NCI-H82 treated with DMSO at 0.1 percent for 48 hours (cell line): ENCODE results near the gene DYRK3.
"Not testable (repeated sequence)": the region's sequence is repeated elsewhere in the genome, so short reads cannot be mapped to it uniquely, and the experiment has no call there.

Experiments
- DNase-seq: peaks from one replicate; lab custom pipeline; 2025; ENCODE audit not compliant: unreplicated experiment; lab: John Stamatoyannopoulos, UW

The DYRK3 gene

DNA sequence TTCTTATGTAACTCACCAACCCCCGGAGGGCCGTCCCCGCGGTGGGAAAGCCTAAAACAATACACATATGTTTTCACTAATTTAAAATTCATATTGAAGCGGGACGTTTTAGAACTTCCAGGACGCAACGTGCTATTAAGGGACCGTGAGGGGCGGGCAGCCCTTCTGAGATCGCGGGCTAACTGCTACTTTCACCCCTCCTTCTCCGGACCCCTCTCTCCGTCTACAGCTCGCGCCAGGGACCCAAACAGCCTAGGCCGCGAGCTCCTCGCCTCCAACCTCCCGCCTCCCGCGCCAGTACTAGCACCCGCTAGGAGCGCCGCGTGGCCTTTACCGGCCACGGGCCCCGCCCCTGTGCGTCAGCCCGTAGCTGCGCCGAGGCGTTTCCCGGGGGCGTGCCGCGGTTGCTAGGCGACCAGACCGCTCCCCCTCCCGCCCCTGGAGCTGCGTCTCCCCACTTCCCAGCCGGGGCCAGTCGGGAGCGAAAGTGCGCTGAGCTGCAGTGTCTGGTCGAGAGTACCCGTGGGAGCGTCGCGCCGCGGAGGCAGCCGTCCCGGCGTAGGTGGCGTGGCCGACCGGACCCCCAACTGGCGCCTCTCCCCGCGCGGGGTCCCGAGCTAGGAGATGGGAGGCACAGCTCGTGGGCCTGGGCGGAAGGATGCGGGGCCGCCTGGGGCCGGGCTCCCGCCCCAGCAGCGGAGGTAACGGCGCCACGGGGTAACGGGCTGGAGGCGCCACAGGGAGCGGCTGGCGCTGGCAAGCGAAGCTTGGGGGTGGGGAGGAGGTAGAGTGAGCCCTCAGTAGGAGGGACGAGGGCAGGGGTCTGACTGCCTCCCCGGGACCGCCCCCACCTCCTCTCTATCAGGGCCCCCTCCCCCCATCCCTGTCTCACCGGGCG is at the start of gene DYRK3:
DYRK3 (plus strand) TSS at position 457 of the 898 bp plus-strand sequence; CDS start at position 625, 168 bp downstream.
- DNase-seq = peak; percentile 85

GRCh38 chr1:206586501-206587445 is 48.6 kb upstream of the DYRK3 start:
- no peak for DNase-seq

GRCh38 chr1:206587904-206588303 is 47.4 kb upstream of the DYRK3 start:
- no peak for DNase-seq

- DNase-seq = no peak
Measured at GRCh38 chr1:206588492-206588891, 46.8 kb upstream of the DYRK3 start.

DNA sequence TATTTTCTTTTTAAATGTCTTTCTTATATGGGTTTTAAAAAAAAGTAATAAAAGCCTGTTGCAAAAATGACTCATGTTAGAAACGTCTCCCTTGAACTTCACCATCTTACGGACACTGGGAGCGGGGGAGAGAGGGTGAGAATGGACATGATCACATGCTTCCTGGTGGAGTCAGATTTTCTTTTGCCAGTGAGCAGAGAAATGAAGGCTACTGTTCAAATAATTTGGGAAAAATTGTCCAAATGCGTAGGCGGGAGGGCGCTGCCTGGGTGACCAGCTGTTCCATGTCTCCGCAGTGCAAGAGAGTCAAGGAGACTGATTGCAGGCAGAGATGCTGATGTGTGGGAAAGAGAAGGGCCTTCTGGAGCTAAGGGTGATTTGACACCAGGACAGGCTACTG is 46.1 kb upstream of the DYRK3 start:
- DNase-seq = no peak

- peak; percentile 34 for DNase-seq
Measured at GRCh38 chr1:206590025-206590758, 45.1 kb upstream of the DYRK3 start.

GRCh38 chr1:206591226-206591625 is 44.1 kb upstream of the DYRK3 start:
- DNase-seq = no peak

- DNase-seq = no peak
Measured at GRCh38 chr1:206591696-206592095, 43.6 kb upstream of the DYRK3 start.

DNA sequence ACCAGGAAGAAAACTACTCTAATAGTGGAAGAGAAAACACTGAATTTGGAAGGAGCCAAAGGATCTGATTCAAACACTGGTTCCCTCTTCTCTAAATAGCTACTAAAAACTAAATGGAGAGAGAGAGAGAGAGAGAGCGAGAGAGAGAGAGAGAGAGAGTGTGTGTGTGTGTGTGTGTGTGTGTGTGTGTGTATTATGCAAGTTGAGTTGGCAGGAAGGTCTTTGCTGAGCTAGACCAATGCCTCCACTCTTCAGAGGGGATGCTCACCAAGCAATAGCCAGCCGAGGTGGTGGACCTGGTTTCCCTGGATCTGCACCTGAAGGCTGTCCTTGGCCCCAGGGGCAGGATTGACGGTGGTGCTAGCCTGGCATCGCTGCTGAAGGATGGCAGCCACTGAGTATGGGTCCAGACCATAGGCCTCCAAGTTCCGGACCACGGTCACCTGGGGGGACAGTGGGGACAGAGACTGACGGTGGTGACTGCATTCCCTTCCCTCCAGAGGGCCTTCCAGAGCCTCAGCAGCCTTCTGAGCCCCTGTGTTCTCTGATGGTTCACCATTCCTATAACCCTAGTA is 41.9 kb upstream of the DYRK3 start:
- DNase-seq = no peak

DNA sequence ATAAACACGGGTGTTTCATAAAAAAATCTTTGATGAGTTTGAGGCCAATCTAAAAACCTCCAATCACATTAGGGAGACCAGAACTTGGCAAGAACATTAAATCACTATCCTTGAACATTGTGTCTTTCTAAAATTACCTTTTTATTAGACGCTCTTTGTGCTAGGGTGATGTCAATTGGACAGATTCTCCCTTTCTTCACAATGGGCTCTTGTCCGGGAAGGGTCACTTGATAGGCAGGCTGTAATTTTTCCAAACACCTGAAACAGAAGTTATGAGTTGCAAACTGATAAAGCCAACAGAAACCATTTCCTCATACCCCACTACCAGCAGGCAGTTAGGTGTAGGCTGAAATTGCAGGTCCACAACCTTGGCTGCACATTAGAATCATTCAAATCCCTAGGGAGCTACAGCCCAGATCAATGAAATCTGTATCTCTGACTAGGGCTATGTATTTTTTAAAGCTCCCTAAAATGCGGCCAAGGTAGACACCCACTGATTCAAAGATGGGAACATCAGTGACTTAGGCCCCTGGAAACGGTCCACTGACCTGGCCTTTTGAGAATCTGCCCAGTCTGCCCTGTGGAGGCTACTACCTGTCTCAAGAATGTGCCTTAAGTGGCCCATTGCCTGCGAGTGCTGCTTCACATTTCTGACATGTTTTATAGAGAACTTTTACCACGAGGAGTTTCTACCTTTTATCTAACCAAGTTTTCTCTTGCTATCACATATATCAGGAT is 39.6 kb upstream of the DYRK3 start:
- no peak for DNase-seq

DNA sequence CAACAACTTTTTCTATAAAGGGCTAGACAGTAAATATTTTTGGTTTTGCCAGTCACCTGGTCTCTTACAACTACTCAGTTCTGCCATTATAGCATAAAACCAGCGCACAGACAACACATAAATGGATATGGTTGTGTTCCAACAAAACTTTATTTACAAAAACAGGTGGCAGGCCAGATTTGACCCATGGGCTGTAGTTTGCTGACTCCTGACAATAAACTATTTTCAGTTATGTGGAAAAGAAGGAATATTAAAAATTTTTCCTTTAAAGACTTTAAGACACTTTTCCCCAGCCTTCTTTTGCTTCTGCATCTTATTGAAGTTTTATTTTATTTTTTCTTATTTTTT is 39.0 kb upstream of the DYRK3 start:
- DNase-seq = no peak

DNA sequence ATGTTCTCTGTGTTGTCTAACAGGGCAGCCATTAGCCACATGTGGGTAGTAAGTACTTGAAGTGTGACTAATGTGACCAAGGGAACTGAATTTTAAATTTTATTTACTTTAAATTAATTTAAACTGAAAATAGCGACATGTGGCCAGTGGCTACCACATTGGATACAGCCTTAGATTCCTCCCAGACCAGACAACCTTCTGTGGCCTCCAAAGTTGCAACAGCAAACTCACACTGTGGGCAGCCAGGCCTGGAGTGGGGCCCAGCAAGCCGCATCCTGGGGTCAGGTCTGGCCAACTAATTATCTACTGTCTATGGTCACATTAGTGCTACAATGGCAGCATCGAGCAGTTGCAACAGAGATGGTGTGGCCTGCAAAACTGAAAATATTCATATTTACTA is 34.8 kb upstream of the DYRK3 start:
- no peak for DNase-seq

DNA sequence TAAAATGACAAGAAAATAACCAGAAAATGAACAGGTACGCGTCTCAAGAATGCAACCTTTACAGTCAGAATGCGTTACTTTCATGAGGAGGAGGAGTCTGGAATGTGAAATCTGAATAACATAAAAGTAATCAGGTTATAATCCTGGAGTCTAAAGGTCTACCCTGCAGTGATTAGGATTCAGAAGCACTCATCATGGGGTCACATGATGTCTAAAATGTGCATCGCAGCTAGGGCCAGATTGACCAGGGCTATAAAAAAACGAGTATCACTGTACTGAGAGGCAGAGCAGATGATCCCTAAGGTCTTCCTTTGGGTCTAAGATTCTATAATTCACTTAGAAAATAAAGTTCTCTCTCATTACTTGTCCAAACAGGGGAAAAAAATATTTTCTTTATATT is 30.5 kb upstream of the DYRK3 start:
- DNase-seq = no peak

DNA sequence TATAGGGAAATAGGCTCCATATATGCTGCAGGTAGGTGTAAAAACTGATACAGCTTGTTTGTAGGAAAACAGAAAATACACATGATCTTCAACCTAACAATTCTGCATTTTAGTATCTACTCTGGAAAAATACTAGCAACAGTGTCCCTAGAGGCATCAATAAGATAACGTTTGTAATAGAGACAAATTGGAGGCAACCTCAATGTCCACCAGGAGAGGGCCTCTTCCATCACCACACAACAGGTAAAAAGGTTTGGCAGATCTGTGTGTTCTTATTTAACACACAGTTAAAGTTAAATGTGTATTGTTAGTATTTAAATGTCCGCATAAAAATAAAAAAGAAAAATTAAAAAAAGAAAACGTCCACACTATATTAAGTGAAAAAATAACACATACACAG is 28.5 kb upstream of the DYRK3 start:
- no peak for DNase-seq

DNA sequence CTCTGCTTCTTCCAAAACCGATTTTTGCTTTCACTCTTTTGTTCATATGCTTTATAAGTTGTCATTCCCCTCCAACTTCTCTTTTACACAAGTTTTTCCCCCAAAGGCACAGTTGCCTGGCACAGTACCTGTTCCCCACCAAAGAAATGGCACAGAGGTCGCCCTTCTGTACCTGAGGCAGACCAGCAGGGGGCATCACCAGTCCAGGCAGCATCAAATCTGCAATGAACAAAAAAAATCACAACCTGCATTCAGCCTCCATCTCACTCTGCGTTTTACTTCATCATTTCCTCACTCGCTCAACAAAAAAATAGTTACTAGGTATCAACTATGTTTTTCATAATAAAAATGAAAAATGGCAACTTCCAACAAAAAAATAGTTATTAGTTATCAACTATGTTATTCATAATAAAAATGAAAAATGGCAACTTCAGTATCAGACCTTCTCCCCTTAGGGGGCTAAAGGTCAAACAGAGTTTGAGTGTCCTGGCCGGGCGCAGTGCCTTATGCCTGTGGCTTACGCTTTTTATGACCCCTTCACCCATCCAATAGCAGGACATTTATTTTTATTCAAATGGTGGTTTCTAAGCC is 27.1 kb upstream of the DYRK3 start:
- DNase-seq = no peak

- DNase-seq = no peak
Measured at GRCh38 chr1:206609229-206609991, 25.9 kb upstream of the DYRK3 start.

DNA sequence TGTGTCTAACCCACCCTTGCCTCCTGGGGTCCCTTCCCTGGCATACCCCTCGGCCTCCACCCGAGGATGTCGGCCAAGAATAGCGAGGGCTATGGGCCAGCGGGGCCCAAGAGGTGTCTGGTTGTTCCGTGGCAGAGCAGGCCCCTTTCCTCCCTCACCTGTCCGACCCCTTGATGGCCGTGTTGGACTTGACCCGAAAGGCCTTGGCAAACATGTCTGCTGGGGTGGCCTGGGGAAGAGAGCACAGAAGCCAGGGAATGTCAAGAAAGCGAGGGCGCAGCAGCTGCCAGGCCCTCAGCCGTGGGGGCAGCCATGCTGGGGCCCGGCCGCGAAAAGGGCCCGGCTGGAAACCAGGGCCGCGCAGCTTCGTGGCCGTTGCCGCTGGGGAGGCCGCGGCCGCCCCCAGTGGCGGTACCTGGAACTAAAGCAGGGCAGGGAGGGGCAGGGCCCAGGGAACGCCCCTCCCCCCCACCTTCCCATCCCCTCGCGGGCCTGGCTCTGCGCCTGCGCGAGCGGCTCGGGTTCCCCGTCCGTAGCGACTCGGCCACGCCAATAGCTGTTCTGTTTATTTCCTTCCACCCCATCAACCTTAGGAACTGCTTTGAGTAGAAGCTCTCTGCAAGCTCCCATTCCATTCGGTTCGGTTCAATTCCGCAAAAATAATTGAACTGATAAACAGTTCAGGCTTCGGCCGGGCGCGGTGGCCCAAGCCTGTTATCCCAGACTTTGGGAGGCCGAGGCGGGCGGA is 23.0 kb upstream of the DYRK3 start, which contains the start of gene EIF2D:
EIF2D (minus strand) TSS at position 337 of the 748 bp plus-strand sequence; CDS start at position 214, 123 bp downstream.
- DNase-seq = peak; percentile 82

- not testable (repeated sequence) for DNase-seq
Measured at GRCh38 chr1:206626396-206626795, 8.9 kb upstream of the DYRK3 start.
